IMR-90 (cell line): Measurements from ENCODE around the gene GRAMD2B. TPM values are rescaled to one million over a fixed set of nuclear protein-coding genes. Genes with fewer than 3 reads are reported as not detected.

Source experiments
- ATAC-seq: fragments of 200-7000 bp; cut with Tn5 transposase; 2 replicates; pipeline ENCODE4 v1.9.1; 2020; ENCODE audit warnings: low read depth, mild to moderate bottlenecking, moderate library complexity
- BruUV-seq: library from RNA; stranded (reverse); fragments of 400-500 nt; replicated peaks from 2 replicates; lab custom pipeline; 2021; lab: Mats Ljungman, UMichigan
- CTCF ChIA-PET: fragments of 300-600 bp; formaldehyde crosslinking; extraction: SDS; loops from one replicate; lab custom pipeline; 2021; ENCODE audit warnings: antibody characterized with exemption; lab: Yijun Ruan, JAX
- POLR2A ChIA-PET: fragments of 300-600 bp; sonication (Branson Sonifier 250); formaldehyde crosslinking; loops from one replicate; lab custom pipeline; 2022; ENCODE audit warnings: antibody characterized with exemption; ENCODE audit not compliant: unreplicated experiment; lab: Charles Lee
- DNase-seq: peaks from one replicate; pipeline ENCODE4 v3.0.0; 2013
- H2AFZ ChIP-seq: replicated peaks from 2 replicates; pipeline ENCODE3; 2013; ENCODE audit warnings: low read length, mild to moderate bottlenecking; ENCODE audit not compliant: poor library complexity
- H2AK5ac ChIP-seq: 2 replicates; pipeline ENCODE4 v1.6.1; 2013; ENCODE audit warnings: low read depth, low read length, inconsistent platforms
- H2AK9ac ChIP-seq: replicated peaks from 2 replicates; pipeline ENCODE3; 2013; ENCODE audit warnings: mild to moderate bottlenecking, low read depth, low read length, moderate library complexity; ENCODE audit not compliant: poor library complexity
- H2BK120ac ChIP-seq: 2 replicates; pipeline ENCODE4 v1.6.1; 2013; ENCODE audit warnings: low read depth, low read length, inconsistent platforms
- H2BK15ac ChIP-seq: 3 replicates; pipeline ENCODE4 v1.6.1; 2013; ENCODE audit warnings: low read depth, low read length, inconsistent platforms
- H2BK20ac ChIP-seq: 2 replicates; pipeline ENCODE4 v1.6.1; 2013; ENCODE audit warnings: low read depth, mild to moderate bottlenecking, inconsistent platforms, low read length, moderate library complexity
- H2BK5ac ChIP-seq: 2 replicates; pipeline ENCODE4 v1.6.1; 2013; ENCODE audit warnings: mild to moderate bottlenecking, low read depth, low read length, inconsistent platforms; ENCODE audit not compliant: poor library complexity, severe bottlenecking
- H3K14ac ChIP-seq: replicated peaks from 2 replicates; pipeline ENCODE4 v1.6.1; 2013; ENCODE audit warnings: low read depth, low read length, inconsistent platforms
- H3K18ac ChIP-seq: 2 replicates; pipeline ENCODE4 v1.6.1; 2013; ENCODE audit warnings: low read depth, low read length, control low read depth
- H3K23ac ChIP-seq: 2 replicates; pipeline ENCODE4 v1.6.1; 2013; ENCODE audit warnings: low read depth, low read length, inconsistent platforms
- H3K27ac ChIP-seq: 2 replicates; pipeline ENCODE4 v1.5.1; 2013; ENCODE audit warnings: mild to moderate bottlenecking, control low read depth, low read length; ENCODE audit not compliant: insufficient read depth
- H3K27me3 ChIP-seq: 2 replicates; pipeline ENCODE4 v1.6.1; 2013; ENCODE audit warnings: low read length; ENCODE audit not compliant: control insufficient read depth, insufficient read depth
- H3K36me3 ChIP-seq: 2 replicates; pipeline ENCODE4 v1.6.1; 2013; ENCODE audit warnings: low read length, mixed read lengths; ENCODE audit not compliant: control insufficient read depth, insufficient read depth
- H3K4ac ChIP-seq: 2 replicates; pipeline ENCODE4 v1.6.1; 2013; ENCODE audit warnings: low read depth, low read length, inconsistent platforms
- H3K4me1 ChIP-seq: 2 replicates; pipeline ENCODE4 v1.6.1; 2013; ENCODE audit warnings: low read length, mixed read lengths; ENCODE audit not compliant: control insufficient read depth, insufficient read depth
- H3K4me2 ChIP-seq: 2 replicates; pipeline ENCODE4 v1.6.1; 2013; ENCODE audit warnings: low read depth, mild to moderate bottlenecking, control low read depth, low read length, moderate library complexity
- H3K4me3 ChIP-seq: 2 replicates; pipeline ENCODE4 v1.5.1; 2013; ENCODE audit warnings: low read depth, mild to moderate bottlenecking, control low read depth, low read length, moderate library complexity; ENCODE audit not compliant: insufficient read depth
- H3K56ac ChIP-seq: 2 replicates; pipeline ENCODE4 v1.6.1; 2013; ENCODE audit warnings: low read length, inconsistent platforms; ENCODE audit not compliant: insufficient read depth; ENCODE audit errors: extremely low read depth
- H3K79me1 ChIP-seq, 2 experiments: 2 replicates each; pipeline ENCODE4 v1.6.1; 2013; ENCODE audit warnings: low read length in 2 of 2, inconsistent platforms in 1 of 2, low read depth in 1 of 2
- H3K9ac ChIP-seq: 2 replicates; pipeline ENCODE4 v1.6.1; 2013; ENCODE audit warnings: low read depth, low read length, control low read depth
- H3K9me1 ChIP-seq: 2 replicates; pipeline ENCODE4 v1.6.1; 2013; ENCODE audit warnings: low read length, inconsistent platforms; ENCODE audit not compliant: insufficient read depth
- H3K9me3 ChIP-seq: 2 replicates; pipeline ENCODE4 v1.6.1; 2013; ENCODE audit warnings: low read length; ENCODE audit not compliant: control insufficient read depth, insufficient read depth
- H4K20me1 ChIP-seq: 2 replicates; pipeline ENCODE4 v1.6.1; 2013; ENCODE audit warnings: low read length, inconsistent platforms; ENCODE audit not compliant: insufficient read depth
- H4K5ac ChIP-seq: 2 replicates; pipeline ENCODE4 v1.6.1; 2013; ENCODE audit warnings: mild to moderate bottlenecking, low read depth, low read length, control low read depth
- H4K8ac ChIP-seq, 2 experiments: 2 replicates each; pipeline ENCODE4 v1.6.1; 2013; ENCODE audit warnings: low read depth in 2 of 2, low read length in 2 of 2, control low read depth in 1 of 2, inconsistent platforms in 1 of 2
- H4K91ac ChIP-seq: 2 replicates; pipeline ENCODE4 v1.6.1; 2013; ENCODE audit warnings: low read depth, low read length, inconsistent platforms; ENCODE audit not compliant: insufficient read depth
- RCOR1 ChIP-seq: IDR thresholded peaks from 2 replicates; pipeline ENCODE4 v1.6.1; 2012; ENCODE audit warnings: mild to moderate bottlenecking, low read length, improper control_type of control experiment; ENCODE audit not compliant: insufficient replicate concordance
- RFX5 ChIP-seq: IDR thresholded peaks from 2 replicates; pipeline ENCODE4 v1.8.0; 2012; ENCODE audit warnings: low read depth, mild to moderate bottlenecking, low read length, moderate library complexity
- WGBS, 2 experiments: methylation state at CpG; one replicate each; pipeline versions ENCODE4 v1.1.5 to v1.1.7; 2013; ENCODE audit warnings: missing lambda C conversion rate in 2 of 2; ENCODE audit not compliant: insufficient read length in 1 of 2; ENCODE audit errors: extremely low coverage in 2 of 2; 5-methylcytosine and 5-hydroxymethylcytosine counted together
- dilution Hi-C: fragments of 300-500 bp; cut with HindIII; formaldehyde crosslinking; loops from one replicate; pipeline ENCODE4 v1.14.3; 2018; ENCODE audit warnings: low sequenced_read_pairs; ENCODE audit not compliant: unreplicated experiment
- in situ Hi-C: fragments of 300-500 bp; cut with MboI; formaldehyde crosslinking; loops from 3 replicates; pipeline ENCODE4 v1.14.3; 2019; ENCODE audit warnings: low sequenced_read_pairs, inconsistent platforms, mixed read lengths
- intact Hi-C: fragments of 100-400 bp; cut with micrococcal nuclease; formaldehyde crosslinking; loops from 2 replicates; pipeline ENCODE4 v1.10.0; 2022
- polyA plus RNA-seq, 3 experiments: library from polyadenylated mRNA; depleted of rRNA; stranded (reverse); fragments of >200 nt; gene quantifications; 2 replicates each; pipeline ENCODE4 v1.2.3, GENCODE V29; 2012; ENCODE audit warnings: low replicate concordance in 1 of 3
- total RNA-seq: library from RNA; depleted of rRNA; stranded (reverse); fragments of >200 nt; gene quantifications from 2 replicates; pipeline ENCODE4 v1.2.3, GENCODE V29; 2012

Gene GRAMD2B
- total and polyA plus RNA-seq, 2 of the 4 experiments (the other 2 are of a cell fraction): 13.9 to 20.3 TPM

- Histone ChIP-seq H3K18ac (no peak overlapping the region), H4K5ac (no peak overlapping the region), H3K36me3 (peaks cover 15% of the 10 kb centered on the region), H2AK9ac (no peak overlapping the region), H4K8ac (no peak overlapping the region), H2AK5ac (no peak overlapping the region), H3K14ac (no peak overlapping the region), H3K4me3 (no peak overlapping the region), H3K9me1 (no peaks in the 10 kb centered on the region), H3K27me3 (no peaks in the 10 kb centered on the region), H4K91ac (no peak overlapping the region), H3K9me3 (no peaks in the 10 kb centered on the region), H3K79me1 (no peaks in the 10 kb centered on the region), H2AFZ (no peak overlapping the region), H3K9ac (no peak overlapping the region), H3K4me2 (no peak overlapping the region), H4K20me1 (no peaks in the 10 kb centered on the region), H2BK20ac (no peak overlapping the region), H3K23ac (no peak overlapping the region), H2BK120ac (no peak overlapping the region), H2BK5ac (no peak overlapping the region), H2BK15ac (no peak overlapping the region), H3K4me1 (no peaks in the 10 kb centered on the region), H3K27ac (no peak overlapping the region), H3K56ac (no peak overlapping the region), H3K4ac (no peak overlapping the region)
- DNase-seq (no peak), ATAC-seq (no peak)
- no CpG with 5 or more reads among the region's 7 CpGs for WGBS, 2 experiments
- intact Hi-C loops: no loop called here
- BruUV-seq: no TSS peak
- ChIA-PET CTCF (interaction anchor here (0.8 kb wide), 1 partner anchor 11 kb away, joined by 4 read pairs; no protein-coding TSS in a partner anchor), POLR2A (no interaction called here)
- dilution Hi-C loops: no loop called here
- in situ Hi-C loops: no loop called here
- TF ChIP-seq RCOR1 (no peak), RFX5 (no peak)
Measured at GRCh38 chr5:126488443-126489065, 65.3 kb downstream of the GRAMD2B start.
